NCI-H446 treated with DMSO at 0.1 percent for 48 hours (cell line): ENCODE measurements around the gene GPR27.

Source experiments
- DNase-seq: peaks from one replicate; lab custom pipeline; 2025; lab: John Stamatoyannopoulos, UW

Gene GPR27, protein sequence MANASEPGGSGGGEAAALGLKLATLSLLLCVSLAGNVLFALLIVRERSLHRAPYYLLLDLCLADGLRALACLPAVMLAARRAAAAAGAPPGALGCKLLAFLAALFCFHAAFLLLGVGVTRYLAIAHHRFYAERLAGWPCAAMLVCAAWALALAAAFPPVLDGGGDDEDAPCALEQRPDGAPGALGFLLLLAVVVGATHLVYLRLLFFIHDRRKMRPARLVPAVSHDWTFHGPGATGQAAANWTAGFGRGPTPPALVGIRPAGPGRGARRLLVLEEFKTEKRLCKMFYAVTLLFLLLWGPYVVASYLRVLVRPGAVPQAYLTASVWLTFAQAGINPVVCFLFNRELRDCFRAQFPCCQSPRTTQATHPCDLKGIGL

DNA sequence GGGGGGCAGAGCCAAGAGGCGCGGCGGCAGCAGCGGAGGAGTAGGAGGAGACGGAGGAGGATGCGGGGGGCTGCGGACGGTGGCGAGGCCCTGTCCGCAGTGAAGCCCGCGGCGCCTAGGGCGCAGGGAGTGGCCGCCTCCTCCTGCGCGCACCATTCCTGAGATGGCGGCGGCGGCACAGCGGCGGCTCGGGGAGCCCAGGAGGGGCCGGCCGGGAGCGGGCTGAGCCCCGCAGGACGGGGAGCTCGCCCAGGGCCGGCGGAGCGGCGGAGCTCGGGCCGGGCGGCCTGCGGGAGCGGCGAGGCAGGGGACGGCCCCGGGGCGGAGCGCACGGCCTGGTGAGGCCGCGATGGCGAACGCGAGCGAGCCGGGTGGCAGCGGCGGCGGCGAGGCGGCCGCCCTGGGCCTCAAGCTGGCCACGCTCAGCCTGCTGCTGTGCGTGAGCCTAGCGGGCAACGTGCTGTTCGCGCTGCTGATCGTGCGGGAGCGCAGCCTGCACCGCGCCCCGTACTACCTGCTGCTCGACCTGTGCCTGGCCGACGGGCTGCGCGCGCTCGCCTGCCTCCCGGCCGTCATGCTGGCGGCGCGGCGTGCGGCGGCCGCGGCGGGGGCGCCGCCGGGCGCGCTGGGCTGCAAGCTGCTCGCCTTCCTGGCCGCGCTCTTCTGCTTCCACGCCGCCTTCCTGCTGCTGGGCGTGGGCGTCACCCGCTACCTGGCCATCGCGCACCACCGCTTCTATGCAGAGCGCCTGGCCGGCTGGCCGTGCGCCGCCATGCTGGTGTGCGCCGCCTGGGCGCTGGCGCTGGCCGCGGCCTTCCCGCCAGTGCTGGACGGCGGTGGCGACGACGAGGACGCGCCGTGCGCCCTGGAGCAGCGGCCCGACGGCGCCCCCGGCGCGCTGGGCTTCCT is at the start of gene GPR27:
TSS of gene GPR27 (plus strand) at position 155 of the 909 bp plus-strand sequence. CDS start at position 350, 195 bp downstream.
- DNase-seq = no peak

DNA sequence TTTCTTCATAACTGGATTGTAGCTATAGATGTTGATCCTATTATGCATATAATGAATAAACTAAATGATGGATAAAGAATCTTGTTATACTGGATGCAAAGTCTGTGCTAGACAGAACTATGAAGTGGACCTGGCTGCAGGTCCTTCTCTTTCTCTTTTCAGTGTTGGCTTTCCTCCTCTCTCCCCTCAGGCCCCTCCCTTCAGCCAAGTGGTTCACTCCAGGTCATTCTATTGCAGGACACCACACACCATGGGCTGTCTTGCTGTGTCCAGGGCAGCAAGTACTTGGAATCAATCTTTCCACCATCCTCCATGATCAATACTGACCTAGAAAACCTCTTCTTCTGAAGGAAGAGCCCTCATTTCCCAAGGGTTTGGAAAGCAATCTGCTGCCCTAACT is 48.7 kb upstream of the GPR27 start:
- DNase-seq = no peak

DNA sequence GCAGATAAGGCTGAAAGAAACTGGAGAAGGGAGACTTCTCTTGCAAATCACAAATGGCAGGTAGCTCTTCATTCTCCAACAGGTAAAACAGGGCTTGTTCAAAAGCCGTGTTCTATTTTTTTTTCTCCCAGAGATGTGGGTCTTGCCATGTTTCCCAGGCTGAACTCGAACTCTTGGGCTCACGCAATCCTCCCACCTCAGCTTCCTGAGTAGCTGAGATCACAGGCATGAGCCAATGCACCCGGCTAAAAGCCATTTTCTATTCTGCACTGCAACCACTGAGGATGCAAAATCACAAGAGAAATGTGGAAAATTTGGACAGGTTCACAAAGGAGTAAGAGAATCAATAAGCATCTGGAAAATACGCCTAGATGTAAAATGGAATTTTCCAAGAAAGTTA is 48.0 kb upstream of the GPR27 start:
- DNase-seq = no peak

DNA sequence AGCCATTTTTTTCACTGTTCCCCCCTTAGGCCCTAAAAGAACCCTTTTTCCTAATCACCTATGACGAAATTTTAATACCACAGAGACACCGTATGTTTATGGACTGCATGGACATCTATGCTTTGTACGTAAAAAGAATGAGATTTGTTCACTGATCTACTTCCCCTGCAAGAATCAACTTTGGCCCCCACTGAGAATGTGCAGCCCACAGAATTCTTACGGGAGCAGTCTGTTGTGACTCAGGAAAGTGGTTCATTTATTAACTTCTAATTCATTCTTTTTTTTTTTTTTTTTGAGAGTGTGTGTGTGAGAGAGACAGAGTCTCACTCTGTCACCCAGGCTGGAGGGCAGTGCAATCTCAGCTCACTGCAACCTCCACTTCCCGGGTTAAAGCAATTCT is 46.1 kb upstream of the GPR27 start:
- DNase-seq = no peak

DNA sequence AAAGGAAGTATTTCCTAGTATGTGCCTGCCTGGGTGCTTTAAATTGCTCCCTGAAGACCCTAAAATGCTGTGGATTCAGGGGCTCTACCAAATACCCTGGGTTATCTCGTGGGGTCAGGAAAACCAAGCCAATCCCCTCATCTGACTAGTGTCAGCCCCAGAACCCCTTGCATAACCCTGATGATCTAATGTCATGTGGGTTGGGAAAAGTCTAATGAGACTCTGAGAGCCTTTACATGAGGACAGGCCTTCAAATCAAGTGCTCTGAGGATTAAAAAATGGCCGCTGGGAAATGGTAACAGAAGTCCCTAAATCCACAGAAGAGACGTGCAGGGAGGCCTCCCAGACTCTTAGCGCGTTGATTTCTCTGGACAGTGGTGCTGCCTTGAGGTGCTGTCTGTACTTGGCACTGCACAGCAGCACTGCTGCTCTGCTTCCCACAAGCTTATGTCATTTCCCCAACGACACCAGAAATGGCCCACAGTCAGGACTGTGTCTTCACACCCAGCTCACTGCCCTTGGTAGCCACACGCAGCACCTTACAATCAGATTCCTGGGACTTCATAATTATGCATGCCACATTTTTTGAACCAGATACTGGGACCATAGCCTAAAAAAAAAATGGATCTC is 45.1 kb upstream of the GPR27 start:
- no peak for DNase-seq

DNA sequence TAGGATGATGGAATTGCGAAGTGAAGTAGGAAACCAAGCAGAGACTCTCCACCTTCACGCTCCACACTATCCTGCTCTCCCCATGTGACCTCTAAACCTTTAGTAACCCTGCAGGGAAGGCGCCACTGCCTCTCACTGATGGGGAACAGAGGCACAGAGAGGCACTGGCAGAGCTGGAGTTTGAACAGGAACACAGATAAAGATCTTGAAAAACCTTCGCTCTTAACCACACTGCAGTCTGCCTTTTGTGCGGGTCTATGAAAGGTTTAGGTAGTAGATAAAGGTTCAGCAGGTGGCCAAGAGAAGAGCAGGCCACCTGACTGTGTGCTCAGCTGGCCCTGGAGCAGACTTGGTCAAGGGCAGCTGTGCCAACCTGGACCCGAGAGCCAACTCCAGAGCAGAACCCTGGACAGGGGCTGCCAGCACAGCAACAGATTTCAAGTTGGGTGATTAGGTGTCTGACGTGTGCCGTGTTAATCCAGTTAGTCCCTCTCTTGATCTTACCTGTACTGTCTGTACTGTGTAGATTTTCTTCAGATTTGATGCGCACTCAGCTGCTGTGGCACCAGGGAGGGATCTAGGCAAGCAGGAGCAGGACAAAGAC is 43.6 kb upstream of the GPR27 start:
- DNase-seq = no peak

DNA sequence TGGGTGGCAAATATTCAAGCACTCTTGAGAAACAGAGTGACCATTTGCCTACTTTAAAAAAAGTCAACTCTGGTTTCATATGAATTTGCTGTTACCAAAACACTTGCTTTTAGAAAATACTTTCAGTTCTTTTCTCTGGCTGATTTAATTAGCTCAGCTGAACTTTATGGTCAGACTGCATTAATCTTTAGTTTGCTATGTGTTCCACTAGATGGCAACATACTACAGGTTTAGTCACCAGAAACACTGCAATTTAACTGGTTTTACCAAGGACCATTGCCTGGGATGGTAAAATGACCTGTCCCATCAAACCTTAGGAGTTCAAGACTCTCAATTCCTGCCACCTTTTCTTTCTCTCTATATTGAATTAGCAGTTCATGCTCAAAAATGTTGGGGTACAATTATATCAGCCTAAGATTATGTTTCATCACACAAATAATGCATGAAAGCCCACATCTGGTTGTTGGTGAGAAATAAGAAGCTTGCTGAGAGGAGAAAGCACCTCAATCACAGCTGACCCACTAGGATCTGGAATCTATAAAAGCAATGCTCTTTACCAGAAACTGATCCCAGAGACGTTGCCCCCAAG is 42.7 kb upstream of the GPR27 start:
- DNase-seq = no peak

DNA sequence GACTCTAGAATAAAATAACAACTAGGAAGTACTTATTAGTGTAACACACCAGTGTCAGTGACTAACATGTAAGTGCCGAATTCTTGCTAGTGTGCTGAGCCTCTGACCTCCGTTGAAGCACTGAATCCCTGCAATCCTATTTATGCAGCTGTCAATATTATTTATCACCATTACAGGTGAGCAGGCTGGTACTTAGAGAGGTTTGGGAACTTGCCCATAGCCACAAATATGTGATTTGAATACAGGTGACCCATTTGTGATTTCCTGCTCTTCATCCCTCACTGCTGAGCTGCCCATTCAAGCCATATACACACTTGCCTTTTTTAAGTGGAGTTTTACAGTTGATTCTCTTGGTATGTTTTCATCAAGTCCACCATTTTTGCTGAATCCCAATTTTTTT is 40.6 kb upstream of the GPR27 start:
- DNase-seq = no peak

DNA sequence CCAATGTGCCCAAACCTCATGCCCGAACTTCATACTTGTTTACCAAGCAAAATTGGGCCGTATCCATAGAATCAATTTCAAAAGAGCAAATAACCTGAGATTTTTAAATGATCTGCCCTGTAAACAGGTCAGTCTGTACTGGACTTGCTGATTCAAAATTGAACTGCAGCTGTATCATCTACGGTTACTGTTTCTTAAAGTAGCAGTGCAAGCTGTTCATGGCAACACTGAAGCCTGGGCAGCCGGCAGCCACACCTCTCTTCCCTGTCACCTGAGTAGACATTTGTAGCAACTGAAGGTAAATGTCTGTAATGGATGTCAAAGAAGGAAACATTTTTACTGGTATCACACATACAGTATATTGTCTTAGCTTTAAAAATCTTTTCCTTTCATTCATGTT is 39.1 kb upstream of the GPR27 start:
- DNase-seq = no peak

DNA sequence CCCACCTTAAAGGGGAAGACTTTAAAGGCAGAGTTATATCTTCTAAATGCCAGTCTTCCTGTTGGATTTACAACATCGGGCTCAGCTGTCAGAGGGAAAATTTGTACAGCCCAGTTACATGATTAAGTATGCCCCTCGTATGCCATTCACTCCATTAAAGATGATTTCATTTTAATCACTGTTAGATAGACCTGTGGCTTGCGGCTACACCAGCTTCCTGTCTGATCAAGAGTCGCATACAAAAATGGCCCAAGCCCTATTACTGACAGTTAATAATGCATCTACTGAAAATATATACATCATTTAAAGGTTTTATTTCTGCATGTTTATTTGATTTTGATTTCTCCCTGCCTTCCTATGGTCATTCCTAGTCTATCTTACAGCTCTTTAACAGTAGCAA is 35.6 kb upstream of the GPR27 start:
- DNase-seq = no peak

DNA sequence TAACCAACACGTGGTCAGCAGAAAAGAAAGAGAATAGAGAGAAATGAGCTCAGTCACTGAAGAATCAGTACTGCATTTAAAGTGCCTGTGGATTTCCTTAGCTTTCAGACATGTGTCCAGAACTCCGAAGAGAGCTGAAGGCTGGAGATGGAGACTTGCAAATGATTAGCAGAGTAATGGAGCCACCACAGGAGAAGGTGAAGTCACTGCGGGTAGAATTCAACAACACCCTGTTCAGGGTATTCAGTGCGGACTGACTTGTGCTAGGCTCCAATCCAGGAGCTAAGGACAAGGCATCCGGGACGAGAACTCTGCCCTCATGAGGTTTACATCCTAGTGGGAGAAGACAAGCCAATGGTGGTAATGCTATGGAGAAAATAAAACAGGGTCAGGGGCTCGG is 32.7 kb upstream of the GPR27 start:
- no peak for DNase-seq

DNA sequence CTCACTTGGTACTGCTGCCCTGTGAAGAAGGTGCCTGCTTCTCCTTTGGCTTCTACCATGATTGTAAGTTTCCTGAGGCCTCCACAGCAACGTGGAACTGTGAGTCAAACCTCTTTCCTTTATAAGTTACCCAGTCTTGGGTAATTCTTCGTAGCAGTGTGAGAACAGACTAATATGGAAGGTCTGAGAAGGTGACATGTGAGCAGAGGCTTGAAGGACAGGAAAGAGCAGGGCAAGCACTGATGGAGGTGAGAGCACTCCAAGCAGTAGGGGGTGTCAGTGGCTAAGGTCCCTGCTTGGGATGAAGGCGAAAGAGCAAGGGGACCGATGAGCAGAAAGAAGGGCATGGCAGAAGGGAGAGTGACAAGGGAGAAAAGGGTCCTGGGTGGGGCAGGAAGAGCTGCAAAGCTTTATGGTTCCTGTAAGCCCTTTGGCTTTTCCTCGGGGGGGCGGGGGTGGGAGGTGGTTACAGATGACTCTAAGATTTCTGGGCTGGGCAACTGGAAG is 32.0 kb upstream of the GPR27 start:
- no peak for DNase-seq

DNA sequence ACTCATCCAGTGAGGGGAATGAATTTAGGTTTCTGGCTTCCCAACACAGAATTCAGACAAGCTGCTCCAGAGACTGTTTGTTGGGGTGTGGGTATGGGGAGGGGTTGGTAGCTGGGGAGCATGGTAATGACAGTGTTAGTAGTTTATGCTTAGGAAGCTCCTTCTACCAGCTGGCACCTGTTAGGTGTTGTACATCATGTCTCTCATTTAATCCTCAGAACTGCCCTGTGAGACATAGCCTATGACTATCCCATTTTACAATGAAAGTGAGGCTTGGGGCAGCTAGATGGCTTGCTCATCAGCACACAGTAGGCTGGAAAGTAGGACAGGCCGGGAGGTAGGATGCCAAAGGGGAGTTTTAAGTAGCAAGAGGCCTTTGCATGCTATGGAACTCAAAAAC is 31.0 kb upstream of the GPR27 start:
- DNase-seq = no peak

DNA sequence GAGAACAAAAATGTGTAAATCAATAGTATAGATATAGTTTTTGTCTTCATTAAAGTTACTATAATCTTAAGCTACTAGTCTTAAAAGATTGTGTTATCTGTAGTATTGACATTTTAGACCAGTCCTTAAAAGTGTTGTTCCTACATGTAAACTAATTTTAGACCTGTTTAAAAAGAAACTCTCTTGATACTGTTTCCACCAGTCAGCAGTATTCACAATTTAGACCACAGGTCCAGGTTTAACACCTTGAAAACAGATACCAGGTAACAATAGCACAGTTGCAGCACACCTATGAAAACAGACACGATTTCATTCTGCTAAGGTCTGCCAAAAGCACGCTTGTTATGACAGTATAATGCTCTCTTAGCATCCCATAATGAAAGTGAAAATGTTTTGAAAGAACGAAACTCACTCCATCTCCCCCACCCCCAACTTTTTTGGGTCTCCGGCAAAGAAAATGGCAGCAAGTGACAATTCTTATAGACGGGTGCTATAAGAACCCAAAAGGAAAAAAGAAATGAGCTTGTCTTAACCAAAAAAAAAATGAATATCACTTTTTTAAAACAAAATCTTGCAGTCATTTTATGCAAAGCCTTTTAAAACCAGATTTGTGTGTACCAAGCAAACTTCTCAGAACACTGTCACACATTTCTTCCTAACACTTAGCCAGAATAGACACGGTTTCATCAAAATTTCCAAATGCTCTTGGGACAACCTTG is 30.0 kb upstream of the GPR27 start:
- no peak for DNase-seq

DNA sequence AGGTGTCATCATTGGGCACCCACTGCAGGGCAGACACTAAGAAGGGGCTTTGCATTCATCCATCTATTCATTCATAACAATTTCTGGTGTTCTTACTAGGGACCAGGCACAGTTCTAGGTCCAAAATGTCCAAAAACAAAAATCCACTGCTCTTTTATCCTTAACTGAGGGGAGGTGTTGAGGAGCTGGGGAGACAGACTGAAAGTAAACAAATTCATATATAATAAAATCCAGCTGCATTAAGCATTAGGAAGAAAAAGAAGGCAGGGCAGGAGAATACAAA is 29.5 kb upstream of the GPR27 start:
- DNase-seq = no peak

DNA sequence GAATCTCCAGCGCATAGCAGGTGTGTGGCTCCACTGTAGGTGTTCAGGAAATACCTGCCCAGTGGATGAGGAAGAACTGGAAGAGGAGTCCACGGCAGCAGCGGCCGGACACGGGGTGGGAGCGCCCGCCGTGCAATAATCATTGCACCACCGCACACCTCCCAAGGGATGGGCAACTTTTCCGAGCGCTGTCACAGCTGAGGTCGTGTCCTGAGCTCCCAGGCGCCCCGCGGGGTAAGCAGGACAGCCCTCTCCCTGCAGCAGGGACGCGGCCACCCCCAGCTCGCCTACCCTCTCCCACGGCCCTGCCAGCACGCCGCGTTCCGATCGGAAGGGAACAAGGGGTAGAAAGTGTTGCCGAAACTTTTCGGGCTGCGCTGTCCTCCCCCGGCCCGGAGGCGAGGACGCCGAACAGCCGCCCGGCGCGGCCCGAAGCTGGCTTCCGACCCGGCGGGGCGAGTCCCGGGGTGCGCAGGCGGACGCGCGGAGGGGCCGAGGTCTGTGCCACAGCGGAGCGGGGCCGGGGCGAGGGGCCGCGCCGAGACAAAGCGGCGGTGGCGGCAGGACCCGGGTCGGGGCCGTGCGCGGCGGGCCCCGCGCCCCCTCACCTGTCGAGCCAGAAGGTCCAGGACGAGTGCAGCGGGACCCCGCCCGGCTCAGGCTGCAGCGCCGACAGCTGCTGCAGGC is 28.9 kb upstream of the GPR27 start:
- DNase-seq = no peak

DNA sequence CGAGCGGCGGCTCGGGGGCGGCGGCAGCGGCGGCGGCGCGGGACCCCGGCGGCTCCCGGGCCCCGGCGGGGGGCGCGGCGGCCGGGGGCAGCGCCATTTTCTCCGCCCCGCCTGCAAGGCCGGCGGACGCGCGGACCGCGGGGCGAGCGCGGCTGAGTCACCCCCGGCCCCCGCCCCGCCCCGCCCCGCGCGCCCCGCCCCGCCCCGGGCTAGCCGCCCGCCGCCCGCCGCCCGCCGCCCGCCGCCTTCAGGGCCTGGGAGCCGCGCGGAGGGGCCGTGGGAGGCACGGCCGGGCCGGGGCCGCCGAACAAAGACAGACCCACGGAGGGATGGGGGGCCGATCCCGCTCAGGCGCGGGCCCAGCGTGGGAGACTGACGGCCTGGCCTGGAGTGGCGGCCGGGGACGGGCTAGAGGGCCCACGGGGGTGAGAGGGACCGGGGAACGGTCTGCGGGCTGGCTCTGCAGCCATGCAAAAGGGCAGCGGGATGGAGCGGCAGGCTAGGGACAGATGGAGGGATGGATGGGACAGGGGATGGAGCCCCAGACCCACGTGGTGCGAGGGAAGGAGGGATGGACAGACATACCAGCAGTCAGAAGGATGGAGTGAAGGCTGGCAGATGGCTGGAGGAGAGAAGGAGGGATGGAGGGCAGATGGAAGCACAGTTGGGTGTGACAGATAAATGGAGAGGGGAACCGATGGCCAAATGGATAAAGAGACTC is 28.2 kb upstream of the GPR27 start, which contains the start of gene EIF4E3:
TSS of gene EIF4E3 (minus strand) at position 132 of the 721 bp plus-strand sequence. CDS start at position 97, 35 bp downstream.
- DNase-seq = no peak

DNA sequence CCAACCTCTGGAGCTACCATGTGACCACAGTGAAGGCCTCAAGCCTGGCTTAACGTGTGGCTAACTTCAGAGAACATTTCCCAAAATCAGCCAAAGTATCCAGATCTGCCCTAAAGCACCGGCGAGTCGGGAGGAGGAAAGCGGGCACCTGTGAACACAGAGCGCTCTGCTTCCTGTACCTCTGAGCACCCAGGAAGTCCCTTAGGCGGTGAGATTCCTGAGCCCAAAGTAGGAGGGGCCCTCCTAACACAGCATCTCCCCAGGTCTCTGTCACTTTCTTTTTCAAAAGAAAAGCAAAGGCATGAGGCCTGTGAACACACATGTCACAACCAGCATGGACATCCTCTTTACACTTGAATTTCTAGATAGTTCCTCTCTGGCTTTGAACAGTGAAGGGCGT is 27.5 kb upstream of the GPR27 start:
- DNase-seq = no peak

DNA sequence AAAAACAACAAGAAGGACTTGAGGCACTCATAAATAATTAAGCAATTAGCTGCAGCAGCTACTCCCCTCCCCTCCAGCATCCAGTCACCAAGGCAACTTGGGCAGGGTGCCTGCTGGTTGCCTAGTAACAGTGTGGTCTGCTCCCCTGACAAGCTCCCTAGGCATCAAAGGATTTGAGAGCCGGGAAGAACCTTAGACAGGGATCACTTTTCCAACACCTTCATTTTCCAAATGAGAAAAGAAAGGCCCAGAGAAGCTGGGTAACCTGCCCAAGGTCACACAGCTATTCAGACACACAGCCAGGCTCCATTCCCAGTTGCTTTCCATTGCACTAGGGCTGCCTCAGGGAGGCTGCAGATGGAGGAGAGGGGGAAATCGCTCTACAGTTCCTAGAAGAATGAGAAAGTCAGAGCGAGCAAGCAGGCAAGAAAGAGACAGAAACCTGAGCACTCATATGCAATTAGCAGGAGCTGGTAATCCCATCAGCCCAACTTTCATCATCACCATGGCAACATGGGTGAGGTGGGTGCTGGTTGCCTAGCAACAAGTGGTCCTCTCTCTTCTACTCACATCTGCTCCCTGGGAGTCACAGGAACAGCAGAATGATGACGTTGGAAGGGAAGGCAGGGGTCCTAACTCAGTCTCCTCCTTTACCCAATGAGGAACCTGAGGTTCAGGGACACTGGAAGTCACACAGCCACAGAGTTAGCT is 24.9 kb upstream of the GPR27 start:
- DNase-seq = no peak
